WTC11 (cell line): ENCODE measurements around the gene TTLL9. TPM values are rescaled to one million over a fixed set of nuclear protein-coding genes. Genes with fewer than 3 reads are reported as not detected.

ENCODE experiments used
- ATAC-seq: fragments of 200-7000 bp; cut with Tn5 transposase; 2 replicates; pipeline ENCODE4 v1.10.0; 2021; ENCODE audit warnings: mild to moderate bottlenecking, moderate library complexity
- CTCF ChIA-PET: fragments of 300-600 bp; sonication (Branson Sonifier 250); formaldehyde crosslinking; loops from one replicate; lab custom pipeline; 2021; ENCODE audit warnings: antibody characterized with exemption; lab: Charles Lee
- POLR2A ChIA-PET: fragments of 350-600 bp; sonication (Branson Sonifier 250); formaldehyde crosslinking; loops from one replicate; lab custom pipeline; 2021; ENCODE audit warnings: antibody characterized with exemption; lab: Charles Lee
- DNase-seq: peaks from one replicate; pipeline ENCODE4 v3.0.0; 2021; ENCODE audit warnings: low spot score
- H3K27ac Mint-ChIP-seq: 2 replicates; pipeline ENCODE4 v1.8.0; 2021; ENCODE audit warnings: mixed read lengths
- H3K27me3 Mint-ChIP-seq: 2 replicates; pipeline ENCODE4 v1.8.0; 2021; ENCODE audit warnings: low read depth, mild to moderate bottlenecking, moderate library complexity, mixed read lengths
- H3K36me3 Mint-ChIP-seq: 2 replicates; pipeline ENCODE4 v1.8.0; 2021; ENCODE audit warnings: mixed read lengths
- H3K4me1 Mint-ChIP-seq: 2 replicates; pipeline ENCODE4 v1.8.0; 2022; ENCODE audit warnings: mixed read lengths
- H3K4me3 Mint-ChIP-seq: 2 replicates; pipeline ENCODE4 v1.8.0; 2021; ENCODE audit warnings: mild to moderate bottlenecking, moderate library complexity, mixed read lengths
- H3K9me3 Mint-ChIP-seq: 2 replicates; pipeline ENCODE4 v1.8.0; 2021; ENCODE audit warnings: mixed read lengths
- EMX1 ChIP-seq: fragments of 250-450 bp; sonication (Bioruptor Pico); IDR thresholded peaks from 2 replicates; pipeline ENCODE4 v1.8.0; 2021; ENCODE audit warnings: mild to moderate bottlenecking
- FOXJ3 ChIP-seq: sonication (generic); formaldehyde crosslinking; IDR thresholded peaks from 2 replicates; pipeline ENCODE4 v1.9.0; 2021; ENCODE audit warnings: missing genetic modification reagents, mild to moderate bottlenecking, borderline replicate concordance
- GTF2I ChIP-seq: fragments of 250-450 bp; sonication (Bioruptor Pico); conservative IDR thresholded peaks from 2 replicates; pipeline ENCODE4 v1.4.0; 2021; ENCODE audit warnings: mild to moderate bottlenecking
- KAT7 ChIP-seq: sonication (generic); formaldehyde crosslinking; IDR thresholded peaks from 2 replicates; pipeline ENCODE4 v1.8.1; 2023; ENCODE audit warnings: missing genetic modification reagents, mild to moderate bottlenecking, borderline replicate concordance
- NR1H2 ChIP-seq: sonication (generic); formaldehyde crosslinking; IDR thresholded peaks from 2 replicates; pipeline ENCODE4 v1.9.0; 2021; ENCODE audit warnings: mild to moderate bottlenecking, moderate library complexity, missing genetic modification reagents
- NR3C1 ChIP-seq: sonication (generic); formaldehyde crosslinking; conservative IDR thresholded peaks from 2 replicates; pipeline ENCODE4 v1.8.1; 2023; ENCODE audit warnings: low read depth, mild to moderate bottlenecking, missing genetic modification reagents
- OVOL2 ChIP-seq: fragments of 250-450 bp; sonication (Bioruptor Pico); IDR thresholded peaks from 2 replicates; pipeline ENCODE4 v1.9.0; 2021; ENCODE audit warnings: mild to moderate bottlenecking, borderline replicate concordance
- TEAD1 ChIP-seq: sonication (generic); formaldehyde crosslinking; IDR thresholded peaks from 2 replicates; pipeline ENCODE4 v1.8.0; 2022; ENCODE audit warnings: mild to moderate bottlenecking, missing genetic modification reagents
- TEAD4 ChIP-seq: sonication (generic); formaldehyde crosslinking; IDR thresholded peaks from 2 replicates; pipeline ENCODE4 v1.8.0; 2022; ENCODE audit warnings: mild to moderate bottlenecking, missing genetic modification reagents
- ZBTB21 ChIP-seq: sonication (generic); formaldehyde crosslinking; IDR thresholded peaks from 2 replicates; pipeline ENCODE4 v1.8.1; 2023; ENCODE audit warnings: mild to moderate bottlenecking, missing genetic modification reagents, borderline replicate concordance
- ZNF121 ChIP-seq: sonication (generic); formaldehyde crosslinking; IDR thresholded peaks from 2 replicates; pipeline ENCODE4 v1.8.0; 2023; ENCODE audit warnings: missing genetic modification reagents
- ZNF138 ChIP-seq: sonication (generic); formaldehyde crosslinking; conservative IDR thresholded peaks from 2 replicates; pipeline ENCODE4 v1.8.1; 2022; ENCODE audit warnings: mild to moderate bottlenecking, moderate library complexity, missing genetic modification reagents
- ZNF671 ChIP-seq: fragments of 250-450 bp; sonication (Bioruptor Pico); IDR thresholded peaks from 2 replicates; pipeline ENCODE4 v1.8.0; 2021; ENCODE audit warnings: mild to moderate bottlenecking
- total RNA-seq: library from RNA; stranded (reverse); gene quantifications from 3 replicates; pipeline ENCODE4 v1.2.3, GENCODE V29; 2021
- TF ChIP-seq, protein P1 (sequence below): sonication (generic); formaldehyde crosslinking; IDR thresholded peaks from 2 replicates; pipeline ENCODE4 v1.8.0; 2023; ENCODE audit warnings: mild to moderate bottlenecking, missing genetic modification reagents
- TF ChIP-seq, protein P2 (sequence below): sonication (generic); formaldehyde crosslinking; IDR thresholded peaks from 2 replicates; pipeline ENCODE4 v1.8.1; 2023; ENCODE audit warnings: mild to moderate bottlenecking, missing genetic modification reagents, borderline replicate concordance
- TF ChIP-seq, protein P3 (sequence below): fragments of 250-450 bp; sonication (Bioruptor Pico); IDR thresholded peaks from 2 replicates; pipeline ENCODE4 v1.8.0; 2021; ENCODE audit warnings: mild to moderate bottlenecking
- TF ChIP-seq, protein P4 (sequence below): sonication (generic); formaldehyde crosslinking; IDR thresholded peaks from 2 replicates; pipeline ENCODE4 v1.8.0; 2022; ENCODE audit warnings: missing genetic modification reagents
- TF ChIP-seq, protein P5 (sequence below): fragments of 250-450 bp; sonication (Bioruptor Pico); conservative IDR thresholded peaks from 2 replicates; pipeline ENCODE4 v1.9.0; 2021; ENCODE audit warnings: mild to moderate bottlenecking
- TF ChIP-seq, protein P6 (sequence below): sonication (generic); formaldehyde crosslinking; IDR thresholded peaks from 2 replicates; pipeline ENCODE4 v1.8.1; 2022; ENCODE audit warnings: mild to moderate bottlenecking, moderate library complexity, missing genetic modification reagents

Gene TTLL9
- total RNA-seq, 1 experiment from 2014 or later, result not detected

DNA sequence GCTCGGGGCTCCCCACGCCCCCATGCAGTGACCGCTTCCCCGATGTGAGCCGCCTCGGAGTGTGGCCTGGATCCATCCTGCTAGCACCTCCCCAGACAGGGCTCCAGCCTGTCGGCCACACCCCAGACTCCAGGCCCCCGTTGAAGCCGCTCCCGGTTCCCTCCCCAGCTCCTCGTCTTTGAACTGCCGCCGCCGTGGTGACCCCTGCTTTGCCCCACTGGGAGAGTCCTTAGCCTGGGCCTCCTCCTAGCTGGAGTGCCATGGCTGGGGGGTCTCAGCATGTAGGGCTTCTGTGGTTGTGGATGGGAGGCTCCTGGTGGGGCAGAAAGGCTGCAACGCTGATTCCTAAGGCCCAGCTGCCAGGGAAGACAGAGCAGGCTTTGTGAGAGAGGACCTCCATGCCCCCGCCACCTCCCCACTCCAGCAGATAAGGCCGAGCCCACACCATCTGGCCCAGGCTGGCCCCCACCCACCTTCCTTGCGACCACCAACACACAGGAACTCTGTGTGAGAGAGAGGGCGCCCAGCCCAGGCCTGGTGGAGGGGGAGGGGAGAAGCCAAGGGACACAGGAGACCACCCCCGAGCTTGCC is 36.4 kb upstream of the TTLL9 start:
- H3K4me3 Mint-ChIP-seq, result no peak overlapping the region
- ChIA-PET CTCF (interaction anchor here (0.5 to 5.7 kb wide), 27 partner anchors 8 to 588 kb away, joined by 3 to 70 read pairs (median 4); partner anchors contain the start of genes FOXS1 and PDRG1), POLR2A (no interaction called here)
- DNase-seq, result no peak
- no peaks in the 10 kb centered on the region for H3K27me3 Mint-ChIP-seq
- ATAC-seq, result peak; percentile 6; the same call in 1 of the 2 replicates
- no peak overlapping the region for H3K27ac Mint-ChIP-seq
- no peaks in the 10 kb centered on the region for H3K36me3 Mint-ChIP-seq
- TF ChIP-seq EMX1 (CRISPR knock-in tag) (no peak), TEAD4 (CRISPR knock-in tag) (no peak), NR1H2 (CRISPR knock-in tag) (no peak), KAT7 (CRISPR knock-in tag) (no peak), TEAD1 (CRISPR knock-in tag) (no peak), ZNF121 (CRISPR knock-in tag) (no peak), GTF2I (CRISPR knock-in tag) (no peak), ZNF671 (no peak), FOXJ3 (CRISPR knock-in tag) (no peak), ZBTB21 (CRISPR knock-in tag) (no peak)
- TF ChIP-seq, protein P1, sequence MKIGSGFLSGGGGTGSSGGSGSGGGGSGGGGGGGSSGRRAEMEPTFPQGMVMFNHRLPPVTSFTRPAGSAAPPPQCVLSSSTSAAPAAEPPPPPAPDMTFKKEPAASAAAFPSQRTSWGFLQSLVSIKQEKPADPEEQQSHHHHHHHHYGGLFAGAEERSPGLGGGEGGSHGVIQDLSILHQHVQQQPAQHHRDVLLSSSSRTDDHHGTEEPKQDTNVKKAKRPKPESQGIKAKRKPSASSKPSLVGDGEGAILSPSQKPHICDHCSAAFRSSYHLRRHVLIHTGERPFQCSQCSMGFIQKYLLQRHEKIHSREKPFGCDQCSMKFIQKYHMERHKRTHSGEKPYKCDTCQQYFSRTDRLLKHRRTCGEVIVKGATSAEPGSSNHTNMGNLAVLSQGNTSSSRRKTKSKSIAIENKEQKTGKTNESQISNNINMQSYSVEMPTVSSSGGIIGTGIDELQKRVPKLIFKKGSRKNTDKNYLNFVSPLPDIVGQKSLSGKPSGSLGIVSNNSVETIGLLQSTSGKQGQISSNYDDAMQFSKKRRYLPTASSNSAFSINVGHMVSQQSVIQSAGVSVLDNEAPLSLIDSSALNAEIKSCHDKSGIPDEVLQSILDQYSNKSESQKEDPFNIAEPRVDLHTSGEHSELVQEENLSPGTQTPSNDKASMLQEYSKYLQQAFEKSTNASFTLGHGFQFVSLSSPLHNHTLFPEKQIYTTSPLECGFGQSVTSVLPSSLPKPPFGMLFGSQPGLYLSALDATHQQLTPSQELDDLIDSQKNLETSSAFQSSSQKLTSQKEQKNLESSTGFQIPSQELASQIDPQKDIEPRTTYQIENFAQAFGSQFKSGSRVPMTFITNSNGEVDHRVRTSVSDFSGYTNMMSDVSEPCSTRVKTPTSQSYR (CRISPR knock-in tag), result no peak
- TF ChIP-seq, protein P2, sequence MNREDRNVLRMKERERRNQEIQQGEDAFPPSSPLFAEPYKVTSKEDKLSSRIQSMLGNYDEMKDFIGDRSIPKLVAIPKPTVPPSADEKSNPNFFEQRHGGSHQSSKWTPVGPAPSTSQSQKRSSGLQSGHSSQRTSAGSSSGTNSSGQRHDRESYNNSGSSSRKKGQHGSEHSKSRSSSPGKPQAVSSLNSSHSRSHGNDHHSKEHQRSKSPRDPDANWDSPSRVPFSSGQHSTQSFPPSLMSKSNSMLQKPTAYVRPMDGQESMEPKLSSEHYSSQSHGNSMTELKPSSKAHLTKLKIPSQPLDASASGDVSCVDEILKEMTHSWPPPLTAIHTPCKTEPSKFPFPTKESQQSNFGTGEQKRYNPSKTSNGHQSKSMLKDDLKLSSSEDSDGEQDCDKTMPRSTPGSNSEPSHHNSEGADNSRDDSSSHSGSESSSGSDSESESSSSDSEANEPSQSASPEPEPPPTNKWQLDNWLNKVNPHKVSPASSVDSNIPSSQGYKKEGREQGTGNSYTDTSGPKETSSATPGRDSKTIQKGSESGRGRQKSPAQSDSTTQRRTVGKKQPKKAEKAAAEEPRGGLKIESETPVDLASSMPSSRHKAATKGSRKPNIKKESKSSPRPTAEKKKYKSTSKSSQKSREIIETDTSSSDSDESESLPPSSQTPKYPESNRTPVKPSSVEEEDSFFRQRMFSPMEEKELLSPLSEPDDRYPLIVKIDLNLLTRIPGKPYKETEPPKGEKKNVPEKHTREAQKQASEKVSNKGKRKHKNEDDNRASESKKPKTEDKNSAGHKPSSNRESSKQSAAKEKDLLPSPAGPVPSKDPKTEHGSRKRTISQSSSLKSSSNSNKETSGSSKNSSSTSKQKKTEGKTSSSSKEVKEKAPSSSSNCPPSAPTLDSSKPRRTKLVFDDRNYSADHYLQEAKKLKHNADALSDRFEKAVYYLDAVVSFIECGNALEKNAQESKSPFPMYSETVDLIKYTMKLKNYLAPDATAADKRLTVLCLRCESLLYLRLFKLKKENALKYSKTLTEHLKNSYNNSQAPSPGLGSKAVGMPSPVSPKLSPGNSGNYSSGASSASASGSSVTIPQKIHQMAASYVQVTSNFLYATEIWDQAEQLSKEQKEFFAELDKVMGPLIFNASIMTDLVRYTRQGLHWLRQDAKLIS, result no peak
- TF ChIP-seq, protein P3, sequence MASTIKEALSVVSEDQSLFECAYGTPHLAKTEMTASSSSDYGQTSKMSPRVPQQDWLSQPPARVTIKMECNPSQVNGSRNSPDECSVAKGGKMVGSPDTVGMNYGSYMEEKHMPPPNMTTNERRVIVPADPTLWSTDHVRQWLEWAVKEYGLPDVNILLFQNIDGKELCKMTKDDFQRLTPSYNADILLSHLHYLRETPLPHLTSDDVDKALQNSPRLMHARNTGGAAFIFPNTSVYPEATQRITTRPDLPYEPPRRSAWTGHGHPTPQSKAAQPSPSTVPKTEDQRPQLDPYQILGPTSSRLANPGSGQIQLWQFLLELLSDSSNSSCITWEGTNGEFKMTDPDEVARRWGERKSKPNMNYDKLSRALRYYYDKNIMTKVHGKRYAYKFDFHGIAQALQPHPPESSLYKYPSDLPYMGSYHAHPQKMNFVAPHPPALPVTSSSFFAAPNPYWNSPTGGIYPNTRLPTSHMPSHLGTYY (CRISPR knock-in tag), result no peak
- H3K4me1 Mint-ChIP-seq, result 0 out of 2 replicates have a peak, but pooled peaks cover 8% of the 10 kb centered on the region
- H3K9me3 Mint-ChIP-seq, result no peaks in the 10 kb centered on the region

DNA sequence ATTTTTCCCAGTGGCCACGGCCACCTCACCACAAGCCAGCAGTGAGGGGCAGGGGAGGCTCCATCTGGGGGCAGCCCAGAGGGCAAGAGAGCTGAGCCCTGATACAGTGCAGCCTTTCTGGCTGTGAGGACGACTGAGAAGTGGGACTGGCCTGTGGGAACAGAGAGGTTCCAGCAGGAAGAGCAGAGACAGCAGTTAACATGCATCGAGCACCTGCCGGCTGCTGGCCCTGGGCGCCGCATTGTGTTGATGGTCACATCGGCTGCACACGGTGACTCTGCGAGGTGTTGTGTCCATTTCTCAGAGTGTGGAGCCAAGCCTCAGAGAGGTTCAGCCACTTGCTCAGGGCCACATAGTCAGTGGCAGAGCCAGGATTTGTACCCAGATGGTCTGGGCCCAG is 34.9 kb upstream of the TTLL9 start:
- Mint-ChIP-seq H3K27me3 (no peaks in the 10 kb centered on the region), H3K27ac (no peak overlapping the region), H3K36me3 (no peaks in the 10 kb centered on the region), H3K9me3 (no peaks in the 10 kb centered on the region), H3K4me3 (no peak overlapping the region), H3K4me1 (0 out of 2 replicates have a peak, but pooled peaks cover 8% of the 10 kb centered on the region)
- ATAC-seq (no peak), DNase-seq (no peak)
- POLR2A ChIA-PET, result no interaction called here
- CTCF ChIA-PET, result interaction anchor here (0.6 to 5.7 kb wide), 3 partner anchors 11 to 26 kb away, joined by 3 to 70 read pairs (median 38); partner anchors contain the start of gene FOXS1
- TF ChIP-seq NR3C1 (CRISPR knock-in tag), result no peak
- TF ChIP-seq, protein P4, sequence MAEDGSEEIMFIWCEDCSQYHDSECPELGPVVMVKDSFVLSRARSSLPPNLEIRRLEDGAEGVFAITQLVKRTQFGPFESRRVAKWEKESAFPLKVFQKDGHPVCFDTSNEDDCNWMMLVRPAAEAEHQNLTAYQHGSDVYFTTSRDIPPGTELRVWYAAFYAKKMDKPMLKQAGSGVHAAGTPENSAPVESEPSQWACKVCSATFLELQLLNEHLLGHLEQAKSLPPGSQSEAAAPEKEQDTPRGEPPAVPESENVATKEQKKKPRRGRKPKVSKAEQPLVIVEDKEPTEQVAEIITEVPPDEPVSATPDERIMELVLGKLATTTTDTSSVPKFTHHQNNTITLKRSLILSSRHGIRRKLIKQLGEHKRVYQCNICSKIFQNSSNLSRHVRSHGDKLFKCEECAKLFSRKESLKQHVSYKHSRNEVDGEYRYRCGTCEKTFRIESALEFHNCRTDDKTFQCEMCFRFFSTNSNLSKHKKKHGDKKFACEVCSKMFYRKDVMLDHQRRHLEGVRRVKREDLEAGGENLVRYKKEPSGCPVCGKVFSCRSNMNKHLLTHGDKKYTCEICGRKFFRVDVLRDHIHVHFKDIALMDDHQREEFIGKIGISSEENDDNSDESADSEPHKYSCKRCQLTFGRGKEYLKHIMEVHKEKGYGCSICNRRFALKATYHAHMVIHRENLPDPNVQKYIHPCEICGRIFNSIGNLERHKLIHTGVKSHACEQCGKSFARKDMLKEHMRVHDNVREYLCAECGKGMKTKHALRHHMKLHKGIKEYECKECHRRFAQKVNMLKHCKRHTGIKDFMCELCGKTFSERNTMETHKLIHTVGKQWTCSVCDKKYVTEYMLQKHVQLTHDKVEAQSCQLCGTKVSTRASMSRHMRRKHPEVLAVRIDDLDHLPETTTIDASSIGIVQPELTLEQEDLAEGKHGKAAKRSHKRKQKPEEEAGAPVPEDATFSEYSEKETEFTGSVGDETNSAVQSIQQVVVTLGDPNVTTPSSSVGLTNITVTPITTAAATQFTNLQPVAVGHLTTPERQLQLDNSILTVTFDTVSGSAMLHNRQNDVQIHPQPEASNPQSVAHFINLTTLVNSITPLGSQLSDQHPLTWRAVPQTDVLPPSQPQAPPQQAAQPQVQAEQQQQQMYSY (CRISPR knock-in tag), result no peak
- TF ChIP-seq OVOL2 (CRISPR knock-in tag), result no peak
- TF ChIP-seq, protein P5, sequence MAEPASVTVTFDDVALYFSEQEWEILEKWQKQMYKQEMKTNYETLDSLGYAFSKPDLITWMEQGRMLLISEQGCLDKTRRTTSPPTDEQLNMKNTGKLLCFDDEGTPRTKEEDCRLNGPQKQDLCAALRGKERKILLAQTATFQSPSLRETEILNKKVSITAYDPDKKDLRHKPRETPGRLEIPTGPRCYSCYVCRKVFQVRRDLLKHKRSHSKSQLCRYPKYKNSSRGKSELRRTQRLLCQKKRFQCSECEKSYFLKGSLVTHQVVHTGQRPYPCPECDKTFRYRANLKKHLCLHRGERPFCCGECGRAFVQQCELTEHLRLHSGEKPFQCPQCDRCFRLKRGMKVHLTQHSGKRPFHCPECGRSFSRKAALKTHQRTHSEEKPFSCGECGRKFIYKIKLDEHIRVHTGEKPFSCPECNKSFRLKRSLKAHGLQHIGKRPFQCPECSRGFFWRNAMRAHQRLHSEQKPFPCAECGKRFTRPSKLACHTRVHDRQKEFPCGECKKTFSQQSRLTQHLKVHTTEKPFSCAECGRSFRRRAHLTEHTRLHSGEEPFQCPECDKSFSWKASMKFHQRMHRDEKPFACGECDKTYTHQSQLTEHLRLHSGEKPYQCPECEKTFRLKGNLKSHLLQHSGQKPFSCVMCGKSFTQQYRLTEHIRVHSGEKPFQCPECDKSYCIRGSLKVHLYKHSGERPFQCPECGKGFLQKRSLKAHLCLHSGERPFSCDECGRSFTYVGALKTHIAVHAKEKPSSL (CRISPR knock-in tag), result no peak
- no peak for TF ChIP-seq ZNF138
- TF ChIP-seq, protein P6, sequence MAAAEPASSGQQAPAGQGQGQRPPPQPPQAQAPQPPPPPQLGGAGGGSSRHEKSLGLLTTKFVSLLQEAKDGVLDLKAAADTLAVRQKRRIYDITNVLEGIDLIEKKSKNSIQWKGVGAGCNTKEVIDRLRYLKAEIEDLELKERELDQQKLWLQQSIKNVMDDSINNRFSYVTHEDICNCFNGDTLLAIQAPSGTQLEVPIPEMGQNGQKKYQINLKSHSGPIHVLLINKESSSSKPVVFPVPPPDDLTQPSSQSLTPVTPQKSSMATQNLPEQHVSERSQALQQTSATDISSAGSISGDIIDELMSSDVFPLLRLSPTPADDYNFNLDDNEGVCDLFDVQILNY (CRISPR knock-in tag), result no peak
